Activated CD8-positive, alpha-beta T cell treated with anti-CD3 and anti-CD28 coated beads, Interleukin-2, amount 10 ng/mL, durations not matched to agents 7 days and 5 days (primary cell): Measurements from ENCODE around the gene COL6A1. TPM values are rescaled to one million over a fixed set of nuclear protein-coding genes. Genes with fewer than 3 reads are reported as not detected.

ENCODE experiments used
- ATAC-seq: fragments of 150-1000 bp; cut with Tn5 transposase; one replicate; pipeline ENCODE4 v1.10.0; 2021; ENCODE audit warnings: moderate library complexity
- CTCF ChIA-PET: fragments of 350-600 bp; sonication (Branson Sonifier 250); formaldehyde crosslinking; loops from one replicate; lab custom pipeline; 2021; ENCODE audit warnings: antibody characterized with exemption; lab: Charles Lee
- POLR2A ChIA-PET: fragments of 350-600 bp; sonication (Branson Sonifier 250); formaldehyde crosslinking; loops from one replicate; lab custom pipeline; 2021; ENCODE audit warnings: antibody characterized with exemption; lab: Charles Lee
- DNase-seq: peaks from one replicate; pipeline ENCODE4 v3.0.0-alpha.2; 2020
- H3K27ac Mint-ChIP-seq: one replicate; pipeline ENCODE4 v1.8.0; 2021; ENCODE audit warnings: mild to moderate bottlenecking, mixed read lengths
- H3K27me3 Mint-ChIP-seq: one replicate; pipeline ENCODE4 v1.8.0; 2021; ENCODE audit warnings: low read depth, mixed read lengths
- H3K36me3 Mint-ChIP-seq: one replicate; pipeline ENCODE4 v1.8.0; 2021; ENCODE audit warnings: low read depth, mixed read lengths
- H3K4me1 Mint-ChIP-seq: one replicate; pipeline ENCODE4 v1.8.0; 2021; ENCODE audit warnings: low read depth, mixed read lengths
- H3K4me3 Mint-ChIP-seq: one replicate; pipeline ENCODE4 v1.8.0; 2021; ENCODE audit warnings: mild to moderate bottlenecking, mixed read lengths
- H3K9me3 Mint-ChIP-seq: one replicate; pipeline ENCODE4 v1.8.0; 2022; ENCODE audit warnings: mixed read lengths; ENCODE audit not compliant: insufficient read depth
- total RNA-seq, 2 experiments: library from RNA; stranded (reverse); gene quantifications; one replicate each; pipeline ENCODE4 v1.2.3, GENCODE V29; 2021

Gene COL6A1
- total RNA-seq, 2 experiments from 2014 or later: 0.26 to 0.42 TPM

DNA sequence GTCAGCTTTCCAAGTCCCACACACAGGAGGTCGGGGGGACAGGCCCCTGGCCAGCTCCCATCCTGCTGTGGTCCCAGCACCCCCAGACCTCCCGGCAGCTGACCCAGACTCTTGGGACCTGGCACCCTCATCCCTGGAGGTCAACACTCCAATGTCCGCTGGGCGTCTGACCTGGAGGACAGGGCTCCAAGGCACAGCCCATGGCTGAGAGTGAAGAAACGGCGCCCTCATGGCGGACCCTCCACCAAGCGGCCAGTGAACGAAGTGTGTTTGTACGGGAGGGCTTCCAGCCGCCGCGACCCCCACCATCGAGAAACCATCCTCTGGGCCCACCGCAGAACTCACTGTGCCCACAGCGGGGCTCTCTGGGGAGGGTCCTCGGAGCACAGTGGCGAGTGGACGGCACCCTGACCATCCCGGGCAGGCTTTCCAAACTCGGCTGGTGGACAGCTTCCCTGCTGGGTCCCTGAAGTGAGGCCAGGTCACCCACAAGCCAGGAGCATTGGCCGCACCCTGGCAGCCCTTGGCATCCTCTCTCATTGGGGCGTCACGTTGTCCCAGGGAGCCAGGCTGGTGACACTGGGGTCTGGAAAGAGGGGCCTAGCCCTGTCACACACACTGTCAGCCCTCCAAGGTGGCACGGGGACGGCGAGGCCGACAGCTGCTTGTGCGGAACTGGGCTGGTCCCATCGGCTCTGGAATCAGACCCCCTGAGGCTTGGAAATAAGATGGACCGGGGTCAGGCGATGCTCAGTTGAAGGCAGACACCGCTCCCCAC, 68.5 kb downstream of the COL6A1 start:
- ChIA-PET POLR2A (no interaction called here), CTCF (no interaction called here)
- no peak for ATAC-seq
- Mint-ChIP-seq H3K4me3 (no peak overlapping the region), H3K27ac (no peak overlapping the region), H3K4me1 (no peaks in the 10 kb centered on the region), H3K36me3 (no peaks in the 10 kb centered on the region), H3K27me3 (peaks cover 2% of the 10 kb centered on the region), H3K9me3 (no peaks in the 10 kb centered on the region)
- DNase-seq: no peak

DNA sequence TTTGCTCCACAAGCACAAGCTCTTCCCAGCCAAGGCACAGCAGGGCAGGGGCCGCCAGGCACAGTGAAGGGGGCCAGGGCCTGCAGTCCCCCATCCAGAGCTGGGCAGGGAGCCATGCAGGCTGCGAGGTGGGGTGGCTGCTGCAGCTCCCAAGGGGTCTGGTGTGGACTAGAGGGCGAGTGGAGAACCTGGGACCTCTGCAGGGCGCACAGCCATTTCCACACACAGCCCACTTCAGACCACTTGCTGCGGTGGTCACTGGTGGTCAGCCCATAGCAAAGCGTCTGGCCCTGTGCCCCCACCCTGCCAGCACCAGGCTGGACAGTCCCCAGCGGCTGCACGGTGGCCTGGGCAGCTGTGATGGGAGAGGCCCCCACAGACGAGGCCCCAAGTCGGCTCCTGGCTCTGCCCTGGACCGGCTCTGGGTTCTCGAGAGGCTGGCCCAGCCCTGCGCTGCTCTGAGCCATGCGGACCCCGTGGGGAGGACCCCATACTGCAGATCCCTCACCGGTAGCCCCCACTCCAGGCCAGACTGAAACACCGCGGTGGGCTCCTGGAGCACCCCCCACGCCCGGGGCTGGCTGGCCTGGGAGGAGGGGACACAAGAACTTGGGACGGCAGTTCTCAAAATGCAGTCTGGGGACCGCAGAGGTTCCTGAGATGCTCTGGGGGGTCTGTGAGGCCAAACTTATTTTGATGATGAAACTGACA, 69.3 kb downstream of the COL6A1 start:
- ChIA-PET POLR2A (no interaction called here), CTCF (no interaction called here)
- no peaks in the 10 kb centered on the region for H3K27me3 Mint-ChIP-seq
- no peaks in the 10 kb centered on the region for H3K4me1 Mint-ChIP-seq
- ATAC-seq (no peak), DNase-seq (no peak)
- H3K27ac Mint-ChIP-seq: no peak overlapping the region
- no peaks in the 10 kb centered on the region for H3K36me3 Mint-ChIP-seq
- no peak overlapping the region for H3K4me3 Mint-ChIP-seq
- H3K9me3 Mint-ChIP-seq: no peaks in the 10 kb centered on the region

DNA sequence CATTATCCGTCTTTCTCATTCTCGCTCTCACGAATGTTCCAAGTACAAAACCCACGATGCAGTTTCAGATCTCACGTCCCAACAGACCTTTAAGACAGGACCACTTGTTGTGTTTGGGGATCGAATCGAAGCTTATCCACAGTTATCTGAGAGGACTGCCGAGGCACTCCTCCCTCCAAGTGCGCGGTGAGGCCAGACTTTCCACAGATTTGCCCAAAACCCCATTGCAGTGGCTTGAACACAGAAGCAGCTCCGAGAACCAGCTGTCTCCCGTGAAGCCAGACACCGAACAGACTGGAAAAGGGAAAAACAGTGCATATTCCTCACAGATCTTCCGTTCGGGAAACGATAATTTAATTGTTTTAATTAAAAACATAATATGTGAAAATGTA, 69.8 kb downstream of the COL6A1 start:
- ChIA-PET CTCF (no interaction called here), POLR2A (no interaction called here)
- Mint-ChIP-seq H3K36me3 (no peaks in the 10 kb centered on the region), H3K4me3 (no peak overlapping the region), H3K4me1 (peaks cover 2% of the 10 kb centered on the region), H3K9me3 (no peaks in the 10 kb centered on the region), H3K27me3 (no peaks in the 10 kb centered on the region), H3K27ac (no peak overlapping the region)
- ATAC-seq (no peak), DNase-seq (no peak)

DNA sequence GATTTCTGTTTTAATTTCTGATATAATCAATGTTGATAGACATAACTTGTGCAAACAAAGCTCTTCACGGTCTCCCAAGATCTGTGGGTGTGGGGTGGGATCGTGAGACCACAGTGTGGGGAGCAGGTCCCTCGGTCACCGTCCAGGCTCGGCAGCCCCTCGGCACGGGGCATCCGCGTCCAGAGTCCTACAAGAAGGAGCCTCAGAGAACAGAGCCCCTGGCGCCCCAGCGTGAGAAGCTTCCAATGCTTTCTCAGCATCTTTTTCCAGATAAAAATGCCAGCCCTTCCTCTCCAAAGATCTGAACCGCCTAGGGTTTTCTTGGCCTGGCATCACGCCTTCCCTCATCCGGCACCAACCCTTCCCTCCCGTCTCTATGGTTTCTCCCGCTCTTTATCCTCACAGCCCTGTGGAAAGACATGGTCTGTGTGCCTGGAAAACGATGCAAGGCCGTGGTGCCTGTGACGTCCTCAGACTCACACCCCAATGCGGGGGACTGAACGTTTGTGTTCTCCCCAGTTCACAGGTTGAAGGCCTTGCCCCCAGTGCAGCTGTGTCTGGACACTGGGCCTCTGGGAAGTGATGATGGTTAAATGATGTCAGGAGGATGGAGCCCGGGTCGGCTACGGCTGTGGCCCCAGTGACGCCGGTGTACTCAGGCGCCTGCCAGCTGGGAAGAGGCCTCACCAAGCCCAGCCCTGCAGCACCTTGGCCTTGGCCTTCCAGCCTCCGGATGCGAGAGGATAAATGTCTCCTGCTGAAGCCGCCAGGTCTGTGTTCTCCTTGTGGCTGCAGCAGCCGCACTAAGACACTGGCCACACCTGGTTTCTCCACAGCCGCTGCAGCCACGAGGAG, 70.5 kb downstream of the COL6A1 start:
- ATAC-seq: no peak
- peaks cover 7% of the 10 kb centered on the region for H3K4me1 Mint-ChIP-seq
- no peaks in the 10 kb centered on the region for H3K27me3 Mint-ChIP-seq
- no peak for DNase-seq
- no peaks in the 10 kb centered on the region for H3K36me3 Mint-ChIP-seq
- no peaks in the 10 kb centered on the region for H3K9me3 Mint-ChIP-seq
- ChIA-PET POLR2A (no interaction called here), CTCF (no interaction called here)
- no peak overlapping the region for H3K4me3 Mint-ChIP-seq
- no peak overlapping the region for H3K27ac Mint-ChIP-seq

DNA sequence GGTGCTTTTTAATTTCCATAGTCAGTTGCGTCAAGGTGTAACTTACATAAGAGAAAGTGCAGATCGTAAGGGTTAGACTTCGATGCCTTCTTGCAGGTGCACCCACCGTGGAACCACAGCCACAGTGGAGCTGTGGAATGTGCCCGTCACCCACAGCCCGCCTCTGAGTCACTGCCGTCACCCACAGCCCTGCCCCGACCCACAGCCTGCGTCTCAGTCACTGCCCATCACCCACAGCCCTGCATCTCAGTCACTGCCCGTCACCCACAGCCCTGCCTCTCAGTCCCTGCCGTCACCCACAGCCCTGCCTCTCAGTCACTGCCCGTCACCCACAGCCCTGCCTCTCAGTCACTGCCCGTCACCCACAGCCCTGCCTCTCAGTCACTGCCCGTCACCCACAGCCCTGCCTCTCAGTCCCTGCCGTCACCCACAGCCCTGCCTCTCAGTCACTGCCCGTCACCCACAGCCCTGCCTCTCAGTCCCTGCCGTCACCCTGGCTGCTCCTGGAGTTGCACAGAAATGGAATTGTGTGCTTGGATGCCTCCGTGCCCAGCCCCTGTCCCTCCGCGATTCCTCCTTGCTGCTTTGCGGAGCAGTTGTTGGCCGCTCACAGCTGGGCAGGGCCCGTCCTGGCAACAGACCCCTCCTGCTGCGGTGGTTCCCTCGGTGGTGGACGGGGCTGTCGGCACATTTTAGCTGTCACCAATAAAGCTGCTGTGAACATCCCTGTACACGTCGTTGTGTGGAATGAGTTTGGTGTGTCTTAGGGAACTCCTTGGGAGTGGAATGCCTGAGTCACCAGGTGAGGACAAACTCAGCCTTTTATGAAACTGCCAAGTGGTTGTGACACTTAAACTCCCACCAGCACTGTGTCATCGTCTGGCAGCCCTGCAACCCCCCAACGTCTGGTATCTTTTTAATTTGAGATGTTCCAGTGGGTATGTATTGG, 71.4 kb downstream of the COL6A1 start:
- H3K4me3 Mint-ChIP-seq: no peak overlapping the region
- peaks cover 16% of the 10 kb centered on the region for H3K4me1 Mint-ChIP-seq
- DNase-seq (no peak), ATAC-seq (no peak)
- H3K9me3 Mint-ChIP-seq: no peaks in the 10 kb centered on the region
- H3K27me3 Mint-ChIP-seq: no peaks in the 10 kb centered on the region
- no peak overlapping the region for H3K27ac Mint-ChIP-seq
- no peaks in the 10 kb centered on the region for H3K36me3 Mint-ChIP-seq
- ChIA-PET CTCF (interaction anchor here (1.2 kb wide), 1 partner anchor 90 kb away, joined by 3 read pairs; no protein-coding TSS in a partner anchor), POLR2A (no interaction called here)

DNA sequence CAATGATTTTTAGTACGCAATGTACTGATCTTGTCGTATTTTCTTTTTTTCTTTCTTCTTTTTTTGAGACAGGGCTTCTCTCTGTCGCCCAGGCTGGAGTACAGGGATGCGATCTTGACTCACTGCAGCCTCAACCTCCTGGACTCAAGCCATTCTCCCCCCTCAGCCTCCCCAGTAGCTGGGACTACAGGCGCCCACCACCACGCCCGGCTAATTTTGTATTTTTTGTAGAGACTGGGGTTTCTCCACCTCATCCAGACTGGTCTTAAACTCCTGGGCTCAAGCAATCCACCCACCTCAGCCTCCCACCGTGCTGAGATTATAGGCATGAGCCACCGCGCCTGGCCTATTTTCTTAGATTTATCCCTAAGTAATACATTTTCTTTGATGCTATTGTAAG, 72.5 kb downstream of the COL6A1 start:
- peaks cover 24% of the 10 kb centered on the region for H3K4me1 Mint-ChIP-seq
- H3K36me3 Mint-ChIP-seq: no peaks in the 10 kb centered on the region
- no peaks in the 10 kb centered on the region for H3K9me3 Mint-ChIP-seq
- ChIA-PET POLR2A (no interaction called here), CTCF (interaction anchor here (1.2 kb wide), 1 partner anchor 89 kb away, joined by 3 read pairs; no protein-coding TSS in a partner anchor)
- no peak overlapping the region for H3K4me3 Mint-ChIP-seq
- no peak overlapping the region for H3K27ac Mint-ChIP-seq
- ATAC-seq: no peak
- peaks cover 5% of the 10 kb centered on the region for H3K27me3 Mint-ChIP-seq
- no peak for DNase-seq

DNA sequence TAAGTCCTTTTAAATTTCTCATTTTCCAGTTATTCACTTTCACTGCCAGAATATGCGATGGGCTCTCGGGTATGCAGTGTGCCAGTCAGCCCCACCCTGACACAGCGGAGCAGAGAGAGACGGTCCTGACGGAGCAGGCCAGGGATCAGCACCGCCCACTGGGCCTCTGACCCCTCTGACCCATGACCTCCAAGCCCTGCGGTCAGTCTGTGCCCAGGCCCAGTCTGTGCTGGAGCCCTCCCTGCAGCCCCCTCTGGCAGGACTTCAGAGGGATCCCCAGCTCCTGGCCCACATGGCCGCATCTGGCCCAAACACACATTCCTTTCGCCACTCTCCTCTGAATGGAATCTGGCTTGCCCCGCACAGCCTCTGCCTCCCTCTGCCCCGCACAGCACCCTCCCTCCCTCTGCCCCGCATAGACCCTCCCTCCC, 72.9 kb downstream of the COL6A1 start:
- ChIA-PET CTCF (no interaction called here), POLR2A (no interaction called here)
- Mint-ChIP-seq H3K4me3 (no peak overlapping the region), H3K27me3 (peaks cover 5% of the 10 kb centered on the region), H3K9me3 (no peaks in the 10 kb centered on the region), H3K4me1 (peaks cover 24% of the 10 kb centered on the region), H3K36me3 (peaks cover 1% of the 10 kb centered on the region), H3K27ac (no peak overlapping the region)
- DNase-seq: no peak
- no peak for ATAC-seq

Other genes starting within 250 kb of the COL6A1 start
- 1 to 10 TPM; 6.0 to 7.2 TPM for gene COL6A2, start 116.3 kb downstream of the COL6A1 start, total RNA-seq
- under 1 TPM; 0.37 to 0.50 TPM for gene FTCD, start 173.8 kb downstream of the COL6A1 start, total RNA-seq
- 10 to 100 TPM; 14.4 to 17.5 TPM for gene SPATC1L, start 202.7 kb downstream of the COL6A1 start, total RNA-seq
- gene LSS, start 247.0 kb downstream of the COL6A1 start, total RNA-seq: 10 to 100 TPM; 72.1 to 76.1 TPM